Esophagus (tissue), 2 donors: ENCODE measurements around the gene PLAU. TPM values are rescaled to one million over a fixed set of nuclear protein-coding genes. Genes with fewer than 3 reads are reported as not detected.

Experiments used
- H3K27ac ChIP-seq, 2 donors: one replicate each; pipeline ENCODE4 v1.5.1; 2013; ENCODE audit warnings: low read depth in 2 of 2, mild to moderate bottlenecking in 2 of 2, inconsistent platforms in 1 of 2, low read length in 1 of 2, moderate library complexity in 1 of 2
- H3K27me3 ChIP-seq, 2 donors: one replicate each; pipeline ENCODE4 v1.6.1; 2013; ENCODE audit warnings: low read length in 2 of 2, control low read depth in 1 of 2, mild to moderate bottlenecking in 1 of 2; ENCODE audit not compliant: insufficient read depth in 2 of 2, control insufficient read depth in 1 of 2
- H3K36me3 ChIP-seq, 2 donors: one replicate each; pipeline ENCODE4 v1.6.1; 2013; ENCODE audit warnings: low read length in 1 of 2; ENCODE audit not compliant: control insufficient read depth in 2 of 2, insufficient read depth in 2 of 2
- H3K4me1 ChIP-seq, 2 donors: one replicate each; pipeline ENCODE4 v1.6.1; 2013; ENCODE audit warnings: low read length in 1 of 2; ENCODE audit not compliant: control insufficient read depth in 2 of 2, insufficient read depth in 2 of 2
- H3K4me3 ChIP-seq, 2 donors: one replicate each; pipeline ENCODE4 v1.5.1; 2013; ENCODE audit warnings: low read length in 2 of 2, mild to moderate bottlenecking in 2 of 2, low read depth in 1 of 2, moderate library complexity in 1 of 2
- H3K9me3 ChIP-seq, 2 donors: one replicate each; pipeline ENCODE4 v1.6.1; 2013; ENCODE audit warnings: mild to moderate bottlenecking in 2 of 2, low read depth in 1 of 2, low read length in 1 of 2, moderate library complexity in 1 of 2; ENCODE audit not compliant: control insufficient read depth in 2 of 2, insufficient read depth in 1 of 2
- WGBS, 2 donors: extraction: QIAGEN DNeasy Blood & Tissue Kit; methylation state at CpG; one replicate each; pipeline ENCODE4 v1.1.7; 2013; 5-methylcytosine and 5-hydroxymethylcytosine counted together
- polyA plus RNA-seq, 2 donors: library from polyadenylated mRNA; stranded (reverse); fragments of 200-250 nt; gene quantifications; one replicate each; pipeline ENCODE4 v1.2.3, GENCODE V29; 2013
- donor health status: healthy with polysubstance abuse.
- donor health status: Bipolar disorder and iron deficiency.

Gene PLAU
- polyA plus RNA-seq, 2 donors: 7.0 to 13.7 TPM

DNA sequence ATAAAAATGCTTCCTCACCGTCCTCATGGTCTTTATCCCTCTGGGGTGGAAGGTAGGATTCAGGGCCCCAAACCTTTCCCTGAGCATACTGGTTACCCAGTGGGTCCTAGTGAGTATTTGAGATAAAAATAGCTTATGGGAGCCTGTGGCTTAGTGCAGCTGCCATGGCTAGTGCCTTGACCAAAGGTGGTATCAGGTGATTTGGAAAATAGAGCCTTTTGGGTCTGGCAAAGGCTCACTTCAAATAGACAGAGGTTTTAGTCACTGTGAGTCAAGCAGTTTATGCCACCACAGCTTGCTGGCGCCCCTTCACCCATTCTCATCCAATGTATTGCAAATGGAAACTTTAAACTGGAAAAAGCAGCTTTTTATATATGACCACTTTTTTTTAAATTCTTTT lies 30.4 kb downstream of the PLAU start:
- WGBS, 2 donors: 94 to 97% methylated on average over 2 of the region's 2 CpGs
- Histone ChIP-seq H3K27ac (no peak overlapping the region), H3K27me3 (no peaks in the 10 kb centered on the region), H3K9me3 (no peaks in the 10 kb centered on the region), H3K4me1 (peaks cover 0 to 16% of the 10 kb centered on the region in 2 donors), H3K4me3 (no peak overlapping the region), H3K36me3 (no peaks in the 10 kb centered on the region)

DNA sequence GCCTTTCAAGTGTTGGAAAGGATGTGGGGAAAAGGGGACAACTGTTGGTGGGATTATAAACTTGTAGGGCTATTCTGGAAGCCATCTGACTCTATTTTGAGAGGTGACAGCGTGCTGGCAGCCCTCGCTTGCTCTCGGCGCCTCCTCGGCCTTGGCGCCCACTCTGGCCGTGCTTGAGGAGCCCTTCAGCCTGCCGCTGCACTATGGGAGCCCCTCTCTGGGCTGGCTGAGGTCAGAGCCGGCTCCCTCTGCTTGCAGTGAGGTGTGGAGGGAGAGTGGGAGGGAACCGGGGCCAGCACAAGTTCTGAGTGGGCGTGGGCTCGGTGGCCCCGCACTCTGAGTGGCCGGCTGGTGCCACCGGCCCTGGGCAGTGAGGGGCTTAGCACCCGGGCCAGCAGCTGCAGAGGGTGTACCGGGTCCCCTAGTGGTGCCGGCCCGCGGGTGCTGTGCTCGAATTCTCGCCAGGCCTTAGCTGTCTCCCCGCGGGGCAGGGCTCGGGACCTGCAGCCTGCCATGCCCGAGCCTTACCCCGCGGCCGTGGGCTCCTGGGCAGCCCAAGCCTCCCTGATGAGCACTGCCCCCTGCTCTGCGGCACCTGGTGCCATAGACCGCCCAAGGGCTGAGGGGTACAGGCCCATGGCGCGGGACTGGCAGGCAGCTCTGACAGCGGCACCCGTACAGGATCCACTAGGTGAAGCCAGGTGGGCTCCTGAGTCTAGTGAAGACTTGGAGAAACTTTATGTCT lies 33.6 kb downstream of the PLAU start:
- Histone ChIP-seq H3K4me1 (peaks cover 0 to 6% of the 10 kb centered on the region in 2 donors), H3K36me3 (no peaks in the 10 kb centered on the region), H3K27ac (no peak overlapping the region), H3K27me3 (no peaks in the 10 kb centered on the region), H3K4me3 (no peak overlapping the region), H3K9me3 (no peaks in the 10 kb centered on the region)
- 96 to 97% methylated on average over 35 of the region's 35 CpGs for WGBS, 2 donors

DNA sequence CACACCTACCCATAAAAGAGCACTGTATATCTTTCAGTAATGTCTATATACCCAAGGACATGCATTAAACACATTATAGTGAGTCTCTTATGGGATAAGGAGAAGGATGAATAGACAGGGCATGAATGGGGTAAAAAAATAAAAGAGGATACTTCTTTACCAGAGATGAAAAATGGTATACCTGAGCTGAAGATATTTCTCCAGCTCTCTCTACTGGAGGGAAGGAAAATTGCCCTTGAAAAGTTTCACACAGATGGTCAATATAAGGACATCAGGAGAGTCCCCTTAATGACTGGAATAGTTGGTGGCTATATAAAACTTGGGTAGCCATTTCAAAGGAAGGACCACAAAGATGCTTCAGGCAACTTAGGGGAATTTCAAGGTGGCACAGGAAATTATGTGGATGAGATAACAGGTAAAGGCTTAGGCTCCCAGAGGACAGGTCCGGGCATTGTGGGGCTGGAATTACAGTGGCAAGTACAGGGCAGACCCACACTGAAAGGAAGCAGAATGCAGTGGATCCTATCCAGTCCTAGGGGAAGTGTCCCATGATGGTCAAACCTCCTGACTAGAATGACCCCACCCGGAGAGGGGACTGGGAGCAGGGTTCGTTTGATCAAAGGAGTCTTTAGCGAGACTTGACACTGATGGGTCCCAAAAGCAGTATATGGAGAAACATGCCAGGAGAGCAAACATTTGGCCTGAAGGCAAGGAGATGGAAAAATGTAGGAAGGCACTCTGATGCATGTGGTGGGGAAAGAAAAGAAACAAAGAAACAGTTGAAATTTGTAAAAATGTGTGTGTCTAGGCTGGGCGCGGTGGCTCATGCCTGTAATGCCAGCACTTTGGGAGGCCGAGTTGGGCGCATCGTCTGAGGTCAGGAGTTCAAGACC lies 35.6 kb downstream of the PLAU start:
- Histone ChIP-seq H3K4me3 (no peak overlapping the region), H3K27ac (no peak overlapping the region), H3K4me1 (no peaks in the 10 kb centered on the region), H3K36me3 (no peaks in the 10 kb centered on the region), H3K9me3 (no peaks in the 10 kb centered on the region), H3K27me3 (no peaks in the 10 kb centered on the region)
- 75 to 82% methylated on average over 9 of the region's 9 CpGs for WGBS, 2 donors

DNA sequence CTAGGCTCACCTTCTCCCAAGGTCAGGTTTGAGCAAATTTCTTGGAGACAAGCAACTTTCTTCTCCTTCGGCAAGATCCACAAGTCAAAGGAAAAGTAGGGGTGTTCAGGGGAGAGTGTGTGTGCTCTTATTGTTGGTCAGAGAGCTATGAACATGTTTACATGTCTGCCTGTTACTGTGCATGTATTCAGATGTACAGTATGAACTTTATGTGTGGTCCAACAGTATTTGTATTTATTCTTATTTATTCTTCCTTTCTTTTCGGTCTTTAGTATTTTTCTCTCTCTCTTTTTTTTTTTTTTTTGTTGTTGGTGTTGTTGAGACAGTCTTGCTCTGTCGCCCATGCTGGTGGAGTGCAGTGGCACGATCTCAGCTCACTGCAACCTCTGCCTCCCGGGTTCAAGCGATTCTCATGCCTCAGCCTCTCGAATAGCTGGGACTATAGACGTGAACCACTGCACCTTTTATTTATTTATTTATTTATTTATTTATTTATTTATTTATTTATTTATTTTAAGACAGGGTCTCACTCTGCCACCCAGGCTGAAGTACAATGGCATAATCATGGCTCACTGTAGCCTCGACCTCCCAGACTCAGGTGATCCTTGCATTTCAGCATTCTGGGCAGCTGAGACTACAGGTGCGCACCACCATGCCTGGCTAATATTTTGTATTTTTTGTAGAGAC lies 38.2 kb downstream of the PLAU start:
- Histone ChIP-seq H3K4me1 (no peaks in the 10 kb centered on the region), H3K9me3 (no peaks in the 10 kb centered on the region), H3K27ac (no peak overlapping the region), H3K36me3 (no peaks in the 10 kb centered on the region), H3K4me3 (no peak overlapping the region), H3K27me3 (no peaks in the 10 kb centered on the region)
- WGBS, 2 donors: 88 to 93% methylated on average over 10 of the region's 10 CpGs

DNA sequence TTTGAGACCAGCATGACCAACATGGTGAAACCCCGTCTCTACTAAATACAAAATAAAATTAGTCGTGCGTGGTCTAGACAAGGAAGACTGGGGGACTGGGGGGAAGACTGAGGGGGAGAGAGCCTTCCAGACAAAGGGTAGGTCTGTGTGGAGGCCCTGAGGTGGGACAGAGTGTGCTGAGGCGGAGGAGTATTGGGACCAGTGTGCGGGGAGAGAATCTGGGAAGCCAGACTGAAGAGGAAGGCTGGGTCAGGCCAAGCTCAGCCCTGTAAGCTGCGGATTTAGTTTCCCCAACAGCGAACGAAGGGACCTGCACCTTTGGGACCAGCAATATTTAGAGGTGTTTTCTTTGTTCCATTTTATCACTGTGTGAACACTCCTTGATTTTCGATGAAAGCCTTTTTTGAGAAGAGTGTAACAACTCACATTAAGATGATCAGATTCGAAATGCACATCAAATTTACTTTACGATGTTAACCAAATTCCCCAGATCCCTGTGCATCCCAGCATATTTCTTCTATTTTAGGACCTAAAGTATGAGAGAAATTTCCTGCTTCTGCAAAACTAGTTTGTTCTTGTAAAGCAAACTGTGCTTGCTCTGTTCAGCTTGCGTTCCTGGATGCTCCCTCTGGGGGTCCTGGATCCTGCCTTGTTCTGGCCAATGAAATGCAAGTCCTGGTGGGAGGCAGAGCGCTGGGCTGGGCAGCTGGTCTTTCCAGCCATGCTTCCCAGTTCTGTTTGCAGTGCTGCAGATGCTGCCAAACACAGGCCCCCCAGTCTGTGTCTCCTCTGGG lies 39.4 kb downstream of the PLAU start:
- no peaks in the 10 kb centered on the region for H3K36me3 ChIP-seq
- H3K27me3 ChIP-seq: no peaks in the 10 kb centered on the region
- H3K27ac ChIP-seq: no peak overlapping the region
- H3K9me3 ChIP-seq: no peaks in the 10 kb centered on the region
- WGBS, 2 donors: 84 to 88% methylated on average over 13 of the region's 13 CpGs
- H3K4me1 ChIP-seq: no peaks in the 10 kb centered on the region
- H3K4me3 ChIP-seq: no peak overlapping the region

DNA sequence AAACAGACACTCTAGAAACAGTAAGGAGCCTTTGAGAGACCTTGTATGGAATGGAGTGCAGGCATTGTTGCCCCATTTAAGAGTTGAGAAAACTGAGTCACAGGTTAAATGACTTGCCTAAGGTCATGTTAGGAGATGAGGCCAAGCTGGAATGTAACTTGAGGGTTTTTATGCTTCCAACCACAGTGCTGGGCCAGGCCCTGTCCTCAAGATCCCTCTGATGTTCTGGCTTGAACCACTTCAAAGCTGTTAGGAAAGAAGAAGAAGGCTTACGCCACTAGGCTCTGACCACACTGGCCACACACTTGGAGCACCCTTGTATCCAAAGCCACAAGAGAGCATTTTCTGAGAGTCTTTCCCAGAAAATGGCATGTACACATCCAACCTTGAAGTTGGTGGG lies 42.7 kb downstream of the PLAU start:
- H3K4me3 ChIP-seq: no peak overlapping the region
- WGBS, 2 donors: 87 to 94% methylated on average over 1 of the region's 1 CpG
- H3K36me3 ChIP-seq: no peaks in the 10 kb centered on the region
- H3K9me3 ChIP-seq: no peaks in the 10 kb centered on the region
- H3K27ac ChIP-seq: no peak overlapping the region
- peaks cover 0 to 2% of the 10 kb centered on the region in 2 donors for H3K4me1 ChIP-seq
- no peaks in the 10 kb centered on the region for H3K27me3 ChIP-seq

DNA sequence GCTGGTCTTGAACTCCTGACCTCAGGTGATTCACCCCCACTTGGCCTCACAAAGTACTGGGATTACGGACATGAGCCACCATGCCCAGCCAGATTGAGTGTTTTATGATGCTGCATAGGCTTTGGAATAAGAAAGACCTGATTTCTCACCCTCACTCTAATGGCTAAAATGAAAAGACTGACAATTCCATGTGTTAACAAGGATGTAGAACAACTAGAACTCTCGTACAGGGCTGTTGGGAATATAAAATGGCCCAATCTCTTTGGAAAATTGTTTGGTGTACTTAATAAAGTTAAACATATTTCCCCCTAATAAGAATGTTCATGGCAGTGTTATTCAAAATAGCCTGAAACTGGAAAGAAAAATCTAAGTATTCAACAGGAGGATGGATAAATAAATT lies 43.8 kb downstream of the PLAU start:
- Histone ChIP-seq H3K4me3 (no peak overlapping the region), H3K9me3 (no peaks in the 10 kb centered on the region), H3K4me1 (peaks cover 0 to 2% of the 10 kb centered on the region in 2 donors), H3K27me3 (no peaks in the 10 kb centered on the region), H3K36me3 (no peaks in the 10 kb centered on the region), H3K27ac (no peak overlapping the region)
- WGBS, 2 donors: 93 to 94% methylated on average over 2 of the region's 2 CpGs

DNA sequence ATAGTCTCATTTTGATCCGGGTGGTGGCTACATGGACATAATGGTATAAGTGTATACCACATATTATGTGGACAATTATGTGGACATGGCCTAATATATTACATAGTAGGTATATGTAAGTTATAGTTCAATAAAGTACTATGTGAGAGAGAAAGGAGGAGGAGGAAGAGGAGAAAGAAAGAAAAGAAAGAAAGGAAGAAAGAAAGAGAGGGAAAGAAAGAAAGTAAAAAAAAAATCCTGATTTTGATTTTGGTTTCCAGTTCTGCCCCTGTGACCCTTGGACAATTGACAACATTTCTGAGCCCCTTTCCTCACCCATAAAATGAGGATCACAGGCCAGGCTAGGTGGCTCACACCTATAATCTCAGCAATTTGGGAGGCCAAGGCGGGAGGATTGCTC lies 44.8 kb downstream of the PLAU start:
- WGBS, 2 donors: 92 to 96% methylated on average over 2 of the region's 2 CpGs
- H3K27ac ChIP-seq: no peak overlapping the region

More for the DNA sequence above, 44.8 kb downstream of the PLAU start:
- Histone ChIP-seq H3K4me1 (peaks cover 0 to 2% of the 10 kb centered on the region in 2 donors), H3K36me3 (no peaks in the 10 kb centered on the region), H3K27me3 (no peaks in the 10 kb centered on the region), H3K4me3 (no peak overlapping the region), H3K9me3 (no peaks in the 10 kb centered on the region)
